Bone marrow (tissue), 2 donors: ENCODE data around the gene TTI1.
"Not testable (repeated sequence)": the region's sequence is repeated elsewhere in the genome, so short reads cannot be mapped to it uniquely, and the experiment has no call there.

Source experiments
- DNase-seq, 2 donors: peaks; one replicate each; lab custom pipeline; 2025; lab: John Stamatoyannopoulos, UW

TTI1 gene

GRCh38 chr20:38009416-38009815 lies 23.8 kb downstream of the TTI1 start:
- DNase-seq = not testable (repeated sequence)

GRCh38 chr20:38008233-38008944 lies 24.9 kb downstream of the TTI1 start:
- no peak for DNase-seq

- no peak for DNase-seq
Observed at GRCh38 chr20:38007526-38007925, 25.7 kb downstream of the TTI1 start.

- DNase-seq = no peak
Observed at GRCh38 chr20:38005903-38006302, 27.4 kb downstream of the TTI1 start.

- no peak for DNase-seq
Observed at GRCh38 chr20:38004416-38004815, 28.8 kb downstream of the TTI1 start.

GRCh38 chr20:38002422-38002821 lies 30.8 kb downstream of the TTI1 start:
- DNase-seq = no peak

- no peak for DNase-seq
Observed at GRCh38 chr20:38001981-38002380, 31.3 kb downstream of the TTI1 start.

- no peak for DNase-seq
Observed at GRCh38 chr20:38001173-38001875, 31.9 kb downstream of the TTI1 start.

GRCh38 chr20:38000293-38000692 lies 33.0 kb downstream of the TTI1 start:
- DNase-seq = no peak

- DNase-seq = no peak
Observed at GRCh38 chr20:37999526-38000263, 33.6 kb downstream of the TTI1 start.

- no peak for DNase-seq
Observed at GRCh38 chr20:37997516-37997915, 35.7 kb downstream of the TTI1 start.

- no peak for DNase-seq
Observed at GRCh38 chr20:37995856-37996605, 37.2 kb downstream of the TTI1 start.

- no peak for DNase-seq
Observed at GRCh38 chr20:37994512-37994911, 38.7 kb downstream of the TTI1 start.

GRCh38 chr20:37992802-37993409 lies 40.4 kb downstream of the TTI1 start:
- DNase-seq = no peak

GRCh38 chr20:37991908-37992307 lies 41.3 kb downstream of the TTI1 start:
- DNase-seq = no peak

GRCh38 chr20:37991157-37991866 lies 41.9 kb downstream of the TTI1 start:
- DNase-seq = no peak

- peak; percentile 30 to 73 for DNase-seq
Observed at GRCh38 chr20:37990571-37991151, 42.6 kb downstream of the TTI1 start.

- no peak for DNase-seq
Observed at GRCh38 chr20:37989601-37990295, 43.5 kb downstream of the TTI1 start.

- DNase-seq = no peak
Observed at GRCh38 chr20:37988306-37988954, 44.8 kb downstream of the TTI1 start.
